Left lung (tissue), 10 donors: ENCODE results near the gene PAK4. TPM values are rescaled to one million over a fixed set of nuclear protein-coding genes. Genes with fewer than 3 reads are reported as not detected.

Experiments
- ATAC-seq: fragments of 200-7000 bp; cut with Tn5 transposase; one replicate; pipeline ENCODE4 v1.9.1; 2020; ENCODE audit warnings: moderate library complexity
- DNase-seq, 4 donors: peaks; one replicate each; pipeline ENCODE4 v3.0.0-alpha.2; 2013 to 2020
- H3K27ac ChIP-seq, 2 donors: fragments of 200-600 bp; sonication (generic) in 1 of 2; one replicate each; pipeline versions ENCODE4 v1.5.0 to v1.8.0; 2020 to 2021
- H3K27me3 ChIP-seq, 2 donors: fragments of 200-600 bp; sonication (generic) in 1 of 2; one replicate each; pipeline versions ENCODE4 v1.5.0 to v1.8.0; 2020 to 2021
- H3K36me3 ChIP-seq, 2 donors: fragments of 200-600 bp; sonication (generic) in 1 of 2; one replicate each; pipeline versions ENCODE4 v1.5.0 to v1.8.0; 2020 to 2021
- H3K4me1 ChIP-seq, 2 donors: fragments of 200-600 bp; one replicate each; pipeline ENCODE4 v1.8.0; 2021
- H3K4me3 ChIP-seq, 2 donors: fragments of 200-600 bp; sonication (generic) in 1 of 2; one replicate each; pipeline versions ENCODE4 v1.5.0 to v1.8.0; 2020 to 2021; ENCODE audit warnings: mild to moderate bottlenecking in 1 of 2
- H3K9me3 ChIP-seq, 2 donors: fragments of 200-600 bp; sonication (generic) in 1 of 2; one replicate each; pipeline versions ENCODE4 v1.5.0 to v1.8.0; 2020 to 2021
- intact Hi-C, 2 donors: fragments of 100-400 bp; cut with DNase I; formaldehyde crosslinking; loops; one replicate each; pipeline versions ENCODE4 v1.11.2 to v1.14.2; 2022
- polyA plus RNA-seq, 6 donors: library from polyadenylated mRNA; unstranded; fragments of 120-200 nt; gene quantifications; one replicate each; pipeline ENCODE4 v1.2.1, GENCODE V29; 2013; ENCODE audit not compliant: insufficient read length in 6 of 6
- total RNA-seq, 2 donors: library from RNA; stranded (reverse); fragmentation: NEBNext Ultra II Directional; extraction: Animal tissue kit (Norgen Biotek cat#: 25700); gene quantifications; one replicate each; pipeline ENCODE4 v1.2.1, GENCODE V29; 2021
- TF ChIP-seq, protein P1 (sequence below), 2 donors: fragments of 200-600 bp; sonication (generic) in 1 of 2; IDR thresholded peaks; one replicate each; pipeline versions ENCODE4 v1.5.0 to v1.8.0; 2021; ENCODE audit warnings: antibody characterized with exemption in 2 of 2
- donor health status: DM: no; HTN: yes; CAD: no.
- donor health status: DM: no; HTN: no; CAD: no.

The PAK4 gene
- total and polyA plus RNA-seq, 8 donors, result 40.9 to 62.3 (median 50.0) TPM

DNA sequence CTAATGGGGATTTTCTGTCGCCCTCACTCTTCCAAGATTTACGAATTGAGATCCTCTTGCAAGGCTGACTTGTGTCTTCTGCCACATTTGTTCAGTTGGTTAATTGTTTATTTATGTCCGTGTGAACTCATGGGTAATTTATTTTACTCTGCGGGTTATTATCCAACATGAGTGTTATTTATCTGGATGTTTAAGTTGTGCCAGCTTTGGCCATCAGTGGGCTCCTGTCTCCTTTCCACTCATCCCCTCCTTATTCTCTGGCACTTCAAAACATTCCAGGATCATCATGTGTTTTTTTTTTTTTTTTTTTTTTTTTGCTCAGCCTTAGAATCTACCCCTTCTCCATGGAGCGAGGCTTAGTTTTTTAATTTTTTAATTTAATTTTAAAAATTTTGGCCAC, 22.4 kb upstream of the PAK4 start:
- Histone ChIP-seq H3K4me1 (no peaks in the 10 kb centered on the region), H3K36me3 (no peaks in the 10 kb centered on the region), H3K27ac (no peak overlapping the region), H3K27me3 (peaks cover 11 to 56% of the 10 kb centered on the region in 2 donors), H3K4me3 (no peak overlapping the region), H3K9me3 (no peaks in the 10 kb centered on the region)
- TF ChIP-seq, protein P1, sequence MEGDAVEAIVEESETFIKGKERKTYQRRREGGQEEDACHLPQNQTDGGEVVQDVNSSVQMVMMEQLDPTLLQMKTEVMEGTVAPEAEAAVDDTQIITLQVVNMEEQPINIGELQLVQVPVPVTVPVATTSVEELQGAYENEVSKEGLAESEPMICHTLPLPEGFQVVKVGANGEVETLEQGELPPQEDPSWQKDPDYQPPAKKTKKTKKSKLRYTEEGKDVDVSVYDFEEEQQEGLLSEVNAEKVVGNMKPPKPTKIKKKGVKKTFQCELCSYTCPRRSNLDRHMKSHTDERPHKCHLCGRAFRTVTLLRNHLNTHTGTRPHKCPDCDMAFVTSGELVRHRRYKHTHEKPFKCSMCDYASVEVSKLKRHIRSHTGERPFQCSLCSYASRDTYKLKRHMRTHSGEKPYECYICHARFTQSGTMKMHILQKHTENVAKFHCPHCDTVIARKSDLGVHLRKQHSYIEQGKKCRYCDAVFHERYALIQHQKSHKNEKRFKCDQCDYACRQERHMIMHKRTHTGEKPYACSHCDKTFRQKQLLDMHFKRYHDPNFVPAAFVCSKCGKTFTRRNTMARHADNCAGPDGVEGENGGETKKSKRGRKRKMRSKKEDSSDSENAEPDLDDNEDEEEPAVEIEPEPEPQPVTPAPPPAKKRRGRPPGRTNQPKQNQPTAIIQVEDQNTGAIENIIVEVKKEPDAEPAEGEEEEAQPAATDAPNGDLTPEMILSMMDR (IDR thresholded peaks at IDR 0.05), result no peak
- ATAC-seq (no peak), DNase-seq (no peak)
- intact Hi-C loops, result no loop called here

DNA sequence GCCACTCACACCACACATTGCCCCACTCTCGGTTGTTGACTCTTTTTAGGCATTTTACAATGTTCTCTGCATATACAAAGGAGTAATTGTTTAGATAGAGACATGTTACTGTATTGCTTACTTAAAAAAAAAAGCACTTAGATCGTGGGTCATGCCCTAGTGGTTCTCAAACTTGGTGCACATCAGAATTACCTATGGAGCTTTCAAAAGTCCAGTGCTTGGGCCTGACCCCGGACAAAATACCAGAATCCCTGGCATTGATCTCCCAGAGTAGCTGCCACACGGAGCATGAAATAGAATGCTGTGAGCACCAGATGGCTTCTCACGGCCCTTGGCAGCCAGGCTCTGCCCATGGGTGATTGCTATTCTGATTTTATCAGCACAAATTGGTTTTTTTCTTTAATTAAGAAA, 21.4 kb upstream of the PAK4 start:
- intact Hi-C loops, result no loop called here
- no peaks in the 10 kb centered on the region for H3K36me3 ChIP-seq
- H3K4me3 ChIP-seq, result no peak overlapping the region
- H3K27me3 ChIP-seq, result peaks cover under 1 to 45% of the 10 kb centered on the region in 2 donors
- no peak overlapping the region for H3K27ac ChIP-seq
- H3K9me3 ChIP-seq, result no peaks in the 10 kb centered on the region
- DNase-seq (no peak), ATAC-seq (no peak)
- no peaks in the 10 kb centered on the region for H3K4me1 ChIP-seq
- TF ChIP-seq, protein P1 (IDR thresholded peaks at IDR 0.05), result no peak

DNA sequence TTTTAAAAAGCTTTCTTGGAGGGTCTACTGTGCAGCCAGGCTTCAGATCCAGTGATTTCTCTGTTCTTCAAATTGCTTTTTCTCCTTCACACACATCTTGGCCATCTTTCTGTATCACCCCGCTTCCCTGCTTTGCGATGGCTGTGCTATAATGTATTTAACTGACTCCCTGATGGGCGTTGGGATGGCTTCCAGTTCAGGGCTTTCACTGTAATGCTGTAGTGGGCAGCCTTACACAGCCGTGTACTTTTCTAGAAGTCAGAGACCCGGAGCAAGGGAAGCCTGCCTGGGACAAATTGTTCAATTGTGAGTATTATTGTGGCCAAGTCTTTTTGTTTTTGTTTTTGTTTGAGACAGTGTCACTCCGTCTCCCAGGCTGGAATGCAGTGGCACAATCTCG, 19.4 kb upstream of the PAK4 start:
- no peak for ATAC-seq
- no peak for DNase-seq
- H3K9me3 ChIP-seq, result no peaks in the 10 kb centered on the region
- intact Hi-C loops, result no loop called here
- no peaks in the 10 kb centered on the region for H3K36me3 ChIP-seq
- H3K4me1 ChIP-seq, result no peaks in the 10 kb centered on the region
- TF ChIP-seq, protein P1 (IDR thresholded peaks at IDR 0.05), result no peak
- peaks cover 0 to 35% of the 10 kb centered on the region in 2 donors for H3K27me3 ChIP-seq
- H3K27ac ChIP-seq, result no peak overlapping the region
- no peak overlapping the region for H3K4me3 ChIP-seq

DNA sequence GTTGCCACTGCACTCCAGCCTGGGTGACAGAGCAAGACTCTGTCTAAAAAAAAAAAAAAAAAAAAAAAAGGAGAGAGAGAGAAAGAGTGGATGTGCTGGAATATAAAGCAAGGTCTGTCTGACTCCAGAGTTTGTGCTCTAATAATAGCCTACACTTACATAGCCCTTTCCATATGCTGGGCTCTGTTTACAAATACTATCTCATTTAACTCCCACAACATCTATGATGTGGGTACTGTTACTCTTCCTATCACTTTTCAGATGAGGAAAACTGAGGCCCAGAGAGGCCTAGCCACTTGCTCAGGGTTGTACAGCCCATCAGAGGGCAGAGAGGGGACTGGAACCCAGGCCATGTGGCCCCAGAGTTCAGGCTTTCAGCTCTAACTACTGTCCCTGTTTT, 15.9 kb upstream of the PAK4 start:
- ATAC-seq (no peak), DNase-seq (no peak)
- H3K27me3 ChIP-seq, result peaks cover 0 to 42% of the 10 kb centered on the region in 2 donors
- TF ChIP-seq, protein P1 (IDR thresholded peaks at IDR 0.05), result no peak
- no peaks in the 10 kb centered on the region for H3K36me3 ChIP-seq
- no peak overlapping the region for H3K27ac ChIP-seq
- H3K4me3 ChIP-seq, result no peak overlapping the region
- H3K9me3 ChIP-seq, result no peaks in the 10 kb centered on the region
- intact Hi-C loops, result no loop called here
- no peaks in the 10 kb centered on the region for H3K4me1 ChIP-seq

DNA sequence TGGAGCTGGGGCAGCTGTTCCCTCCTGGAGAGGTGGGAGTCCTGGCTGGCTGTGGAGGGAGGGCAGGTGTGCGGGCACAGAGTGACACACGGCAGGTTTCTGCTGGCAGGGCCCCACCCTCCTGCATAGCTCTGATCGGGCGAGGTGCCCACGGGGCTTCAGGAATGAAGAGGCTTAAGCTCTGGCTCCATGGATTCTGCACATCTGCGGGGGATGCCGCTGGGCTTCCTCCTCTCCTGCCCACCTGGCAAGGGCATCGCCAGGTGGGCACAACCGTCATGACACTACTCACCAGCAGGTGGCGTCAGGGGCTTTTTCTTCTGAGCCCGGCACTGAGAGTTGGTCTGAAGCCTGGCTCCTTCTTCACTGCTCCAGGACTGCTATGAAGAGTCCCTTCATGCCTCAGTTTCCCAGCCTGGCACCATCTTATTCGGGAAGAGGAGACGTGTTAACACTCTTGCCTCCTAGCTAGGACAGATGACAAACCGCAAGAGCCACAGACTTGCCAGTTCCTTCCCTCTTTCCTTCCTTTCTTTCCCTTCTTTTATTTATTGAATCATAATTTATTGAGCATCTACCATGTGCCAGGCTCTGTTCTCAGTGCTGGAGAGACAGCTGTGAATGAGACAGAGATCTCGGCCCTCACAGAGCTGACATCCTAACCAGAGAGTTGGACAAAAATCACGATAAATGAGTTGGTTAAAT, 15.2 kb upstream of the PAK4 start:
- intact Hi-C loops, result no loop called here
- ATAC-seq (peak; percentile 94), DNase-seq (peak in 2 of 4 donors; percentile 46 to 58)
- Histone ChIP-seq H3K27ac (no peak overlapping the region), H3K4me1 (no peaks in the 10 kb centered on the region), H3K9me3 (no peaks in the 10 kb centered on the region), H3K36me3 (no peaks in the 10 kb centered on the region), H3K4me3 (no peak overlapping the region), H3K27me3 (peaks cover 0 to 34% of the 10 kb centered on the region in 2 donors)
- TF ChIP-seq, protein P1 (IDR thresholded peaks at IDR 0.05), result peak; percentile 71 to 86
